T-cell (primary cell): Measurements from ENCODE around the gene SLC22A4. TPM values are rescaled to one million over a fixed set of nuclear protein-coding genes. Genes with fewer than 3 reads are reported as not detected.

Experiments
- ATAC-seq, 4 experiments: fragments of 200-7000 bp in 3 of 4; fragments of 150-1000 bp in 1 of 4; cut with Tn5 transposase; replicated peaks in 1 of 4; 1 replicate in 3 of 4; 2 replicates in 1 of 4; pipeline ENCODE4 v1.10.0; 2021; ENCODE audit warnings: moderate library complexity in 3 of 4, mild to moderate bottlenecking in 2 of 4, moderate number of reproducible peaks in 1 of 4
- CTCF ChIA-PET, 2 donors: fragments of 300-600 bp; sonication (Branson Sonifier 250); formaldehyde crosslinking; loops; one replicate each; lab custom pipeline; 2022; ENCODE audit warnings: antibody characterized with exemption in 2 of 2; lab: Charles Lee
- POLR2A ChIA-PET, 2 donors: fragments of 300-600 bp; sonication (Branson Sonifier 250); formaldehyde crosslinking; loops; one replicate each; lab custom pipeline; 2022; ENCODE audit warnings: antibody characterized with exemption in 2 of 2; lab: Charles Lee
- DNase-seq, 35 experiments: peaks; one replicate each; pipeline versions ENCODE4 v3.0.0 to v3.0.0-alpha.2; 2013 to 2023
- H3K27ac ChIP-seq: one replicate; pipeline ENCODE4 v1.5.1; 2013; ENCODE audit warnings: low read length
- H3K27me3 ChIP-seq, 2 experiments: replicated peaks in 1 of 2; 1 replicate in 1 of 2; 2 replicates in 1 of 2; pipeline versions ENCODE4 v1.6.1 to v1.7.0; 2013; ENCODE audit warnings: low read length in 1 of 2, mixed read lengths in 1 of 2; ENCODE audit not compliant: control insufficient read depth in 2 of 2, insufficient read depth in 2 of 2; ENCODE audit errors: extremely low read depth in 1 of 2
- H3K36me3 ChIP-seq, 2 donors: 1 replicate in 1 of 2; 2 replicates in 1 of 2; pipeline versions ENCODE4 v1.6.1 to v1.7.0; 2013; ENCODE audit warnings: low read length in 1 of 2; ENCODE audit not compliant: control insufficient read depth in 2 of 2, insufficient read depth in 1 of 2; ENCODE audit errors: extremely low read depth in 1 of 2
- H3K4me1 ChIP-seq, 2 experiments: 1 replicate in 1 of 2; 2 replicates in 1 of 2; pipeline versions ENCODE4 v1.6.1 to v1.7.0; 2013; ENCODE audit warnings: low read length in 2 of 2, mixed read lengths in 1 of 2; ENCODE audit not compliant: insufficient read depth in 2 of 2, control insufficient read depth in 1 of 2; ENCODE audit errors: extremely low read depth in 1 of 2
- H3K4me3 ChIP-seq, 2 donors: 1 replicate in 1 of 2; 2 replicates in 1 of 2; pipeline versions ENCODE4 v1.5.1 to v1.7.0; 2013; ENCODE audit warnings: mild to moderate bottlenecking in 2 of 2, low read length in 1 of 2, moderate library complexity in 1 of 2; ENCODE audit not compliant: control insufficient read depth in 1 of 2; ENCODE audit errors: extremely low read depth in 1 of 2
- H3K9me3 ChIP-seq: 2 replicates; pipeline ENCODE4 v1.7.0; 2013
- H3K27ac Mint-ChIP-seq, 2 donors: one replicate each; pipeline ENCODE4 v1.8.0; 2020 to 2021; ENCODE audit warnings: mild to moderate bottlenecking in 2 of 2, mixed read lengths in 2 of 2
- H3K27me3 Mint-ChIP-seq, 2 donors: one replicate each; pipeline ENCODE4 v1.8.0; 2021 to 2022; ENCODE audit warnings: mixed read lengths in 2 of 2
- H3K36me3 Mint-ChIP-seq: one replicate; pipeline ENCODE4 v1.8.0; 2021; ENCODE audit warnings: mixed read lengths
- H3K4me1 Mint-ChIP-seq, 3 donors: one replicate each; pipeline ENCODE4 v1.8.0; 2020 to 2022; ENCODE audit warnings: mixed read lengths in 3 of 3, mild to moderate bottlenecking in 1 of 3
- H3K4me3 Mint-ChIP-seq, 3 donors: one replicate each; pipeline ENCODE4 v1.8.0; 2020 to 2022; ENCODE audit warnings: mild to moderate bottlenecking in 3 of 3, mixed read lengths in 3 of 3, moderate library complexity in 3 of 3
- H3K9me3 Mint-ChIP-seq, 3 donors: one replicate each; pipeline ENCODE4 v1.8.0; 2020 to 2022; ENCODE audit warnings: mixed read lengths in 3 of 3
- WGBS: methylation state at CpG from one replicate; pipeline ENCODE4 v1.1.5; 2013; ENCODE audit warnings: missing lambda C conversion rate; ENCODE audit not compliant: insufficient coverage; 5-methylcytosine and 5-hydroxymethylcytosine counted together
- total RNA-seq, 35 experiments: library from RNA in 6 of 35; stranded (reverse) in 6 of 35; fragments of 120-200 nt in 1 of 35; gene quantifications; one replicate each; pipeline versions ENCODE4 v1.2.1 to v1.2.4 and lab custom pipeline; 2013 to 2026

Gene SLC22A4
- total RNA-seq, 5 donors from 2014 or later (not counting 1 experiment from before 2014, with no cell fraction given), result 0.20 TPM; not detected in 4

DNA sequence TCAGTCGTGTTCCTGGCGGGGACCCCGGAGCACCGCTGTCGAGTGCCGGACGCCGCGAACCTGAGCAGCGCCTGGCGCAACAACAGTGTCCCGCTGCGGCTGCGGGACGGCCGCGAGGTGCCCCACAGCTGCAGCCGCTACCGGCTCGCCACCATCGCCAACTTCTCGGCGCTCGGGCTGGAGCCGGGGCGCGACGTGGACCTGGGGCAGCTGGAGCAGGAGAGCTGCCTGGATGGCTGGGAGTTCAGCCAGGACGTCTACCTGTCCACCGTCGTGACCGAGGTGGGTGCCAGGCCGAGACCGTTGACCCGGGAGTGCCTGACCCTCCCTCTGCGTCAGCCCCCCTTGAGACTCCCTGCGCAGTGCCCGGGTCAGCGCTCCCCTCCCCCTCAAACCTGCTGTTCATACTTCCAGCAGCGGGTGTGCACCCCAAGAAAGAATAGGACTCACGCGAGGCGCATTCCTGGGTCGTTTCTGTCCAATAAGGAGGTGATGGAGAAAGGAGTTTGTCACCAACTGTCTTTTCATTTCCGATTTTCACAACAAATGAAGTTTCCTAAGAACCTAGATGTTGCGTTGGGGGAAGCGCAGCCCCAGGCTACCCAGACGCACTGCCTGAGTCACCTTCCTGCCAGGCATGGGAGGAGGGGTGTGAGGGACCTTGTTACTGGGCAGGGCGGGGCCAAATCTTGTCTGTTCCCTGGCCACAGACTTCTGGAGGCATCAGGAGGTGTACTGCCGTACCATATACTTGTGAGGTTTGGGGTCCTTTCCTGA is 722 bp downstream of the SLC22A4 start:
- Histone ChIP-seq H3K36me3 (no peaks in the 10 kb centered on the region), H3K27ac (no peak overlapping the region), H3K9me3 (no peaks in the 10 kb centered on the region), H3K4me1 (peaks cover 7 to 25% of the 10 kb centered on the region in 2 experiments), H3K4me3 (peak overlapping the region; percentile 68 to 80), H3K27me3 (peaks cover 0 to 38% of the 10 kb centered on the region in 2 experiments)
- CTCF ChIA-PET, result interaction anchor here in 1 of 2 donors (0.7 kb wide), 1 partner anchor 22 kb away, joined by 3 read pairs; no protein-coding TSS in a partner anchor
- DNase-seq, result peak in 26 of 35 experiments; percentile 11 to 68 (median 30)
- POLR2A ChIA-PET, result interaction anchor here in 1 of 2 donors (0.8 kb wide), 1 partner anchor 74 kb away, joined by 3 read pairs; the partner anchor contains the start of gene SLC22A5
- H3K4me3 Mint-ChIP-seq, result peak overlapping the region; percentile 81 to 91 (median 89)
- WGBS, result 1% methylated on average over 38 of the region's 50 CpGs
- peak overlapping the region in 1 of 2 donors; percentile 36 for H3K27ac Mint-ChIP-seq
- no peaks in the 10 kb centered on the region for H3K9me3 Mint-ChIP-seq
- peaks cover 14 to 15% of the 10 kb centered on the region in 2 donors for H3K27me3 Mint-ChIP-seq
- ATAC-seq, result peak in 3 of 4 experiments; percentile 53 to 64 (median 58)
- H3K36me3 Mint-ChIP-seq, result no peaks in the 10 kb centered on the region
- peaks cover 13 to 21% (median 19%) of the 10 kb centered on the region in 3 donors for H3K4me1 Mint-ChIP-seq

GRCh38 chr5:132295505-132296411 is 1.6 kb downstream of the SLC22A4 start:
- H3K9me3 ChIP-seq, result no peaks in the 10 kb centered on the region
- Mint-ChIP-seq H3K4me3 (peak overlapping the region; percentile 81 to 91 (median 89)), H3K9me3 (no peaks in the 10 kb centered on the region), H3K27me3 (peaks cover 14 to 15% of the 10 kb centered on the region in 2 donors), H3K36me3 (no peaks in the 10 kb centered on the region), H3K4me1 (peaks cover 13 to 21% (median 19%) of the 10 kb centered on the region in 3 donors), H3K27ac (no peak overlapping the region)
- ChIA-PET POLR2A (no interaction called here), CTCF (interaction anchor here in 1 of 2 donors (0.6 kb wide), 1 partner anchor 966 kb away, joined by 3 read pairs; no protein-coding TSS in a partner anchor)
- H3K27me3 ChIP-seq, result peaks cover 0 to 38% of the 10 kb centered on the region in 2 experiments
- H3K4me1 ChIP-seq, result peaks cover 7 to 25% of the 10 kb centered on the region in 2 experiments
- H3K4me3 ChIP-seq, result peak overlapping the region in 1 of 2 donors; percentile 80
- WGBS, result 92% methylated on average over 7 of the region's 8 CpGs
- no peak overlapping the region for H3K27ac ChIP-seq
- no peaks in the 10 kb centered on the region for H3K36me3 ChIP-seq
- ATAC-seq, result no peak
- no peak for DNase-seq

GRCh38 chr5:132296412-132297016 is 2.3 kb downstream of the SLC22A4 start:
- WGBS, result 98% methylated on average over 7 of the region's 8 CpGs
- Histone ChIP-seq H3K36me3 (no peaks in the 10 kb centered on the region), H3K27ac (no peak overlapping the region), H3K9me3 (no peaks in the 10 kb centered on the region), H3K4me1 (peaks cover 7 to 25% of the 10 kb centered on the region in 2 experiments), H3K4me3 (no peak overlapping the region), H3K27me3 (peaks cover 0 to 38% of the 10 kb centered on the region in 2 experiments)
- Mint-ChIP-seq H3K9me3 (no peaks in the 10 kb centered on the region), H3K4me3 (no peak overlapping the region), H3K27me3 (peaks cover 14 to 15% of the 10 kb centered on the region in 2 donors), H3K36me3 (no peaks in the 10 kb centered on the region), H3K27ac (no peak overlapping the region), H3K4me1 (peaks cover 13 to 21% (median 19%) of the 10 kb centered on the region in 3 donors)
- DNase-seq, result no peak
- ChIA-PET CTCF (interaction anchor here in 1 of 2 donors (0.6 kb wide), 1 partner anchor 965 kb away, joined by 3 read pairs; no protein-coding TSS in a partner anchor), POLR2A (no interaction called here)
- ATAC-seq, result no peak

DNA sequence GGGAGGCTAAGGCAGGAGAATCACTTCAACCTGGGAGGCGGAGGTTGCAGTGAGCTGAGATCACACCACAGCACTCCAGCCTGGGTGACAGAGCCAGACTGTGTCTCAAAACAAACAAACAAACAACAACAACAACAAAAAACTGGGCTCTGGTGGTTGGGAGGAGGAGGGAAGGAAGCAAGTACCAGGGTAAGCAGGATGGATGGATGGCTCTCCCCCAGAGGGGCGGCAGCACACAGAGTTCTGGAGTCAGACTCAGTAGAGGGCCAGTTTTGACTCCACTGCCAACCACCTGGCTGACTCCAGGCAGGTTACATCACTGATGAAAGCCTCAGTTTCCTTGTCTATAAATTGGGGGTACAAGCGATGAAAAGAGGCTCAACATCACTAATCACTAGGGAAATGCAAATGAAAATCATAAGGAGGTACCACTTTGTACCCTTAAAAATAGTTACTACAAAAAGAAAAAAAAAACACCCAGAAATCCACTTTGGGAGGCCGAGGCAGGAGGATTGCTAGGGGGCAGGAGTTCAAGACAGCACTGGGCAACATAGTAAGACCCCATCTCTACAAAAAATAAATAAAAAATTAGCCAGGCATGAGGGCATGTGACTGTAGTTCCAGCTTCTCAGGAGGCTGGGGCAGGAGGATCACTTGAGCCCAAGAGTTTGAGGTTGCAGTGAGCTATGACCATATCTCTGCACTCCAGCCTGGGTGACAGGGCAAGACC is 3.2 kb downstream of the SLC22A4 start:
- Mint-ChIP-seq H3K36me3 (no peaks in the 10 kb centered on the region), H3K4me3 (no peak overlapping the region), H3K27ac (no peak overlapping the region), H3K27me3 (peaks cover 14 to 15% of the 10 kb centered on the region in 2 donors), H3K4me1 (peaks cover 13 to 21% (median 19%) of the 10 kb centered on the region in 3 donors), H3K9me3 (no peaks in the 10 kb centered on the region)
- H3K27ac ChIP-seq, result no peak overlapping the region
- ChIA-PET POLR2A (no interaction called here), CTCF (no interaction called here)
- H3K4me3 ChIP-seq, result no peak overlapping the region
- ATAC-seq (no peak), DNase-seq (no peak)
- peaks cover 7 to 25% of the 10 kb centered on the region in 2 experiments for H3K4me1 ChIP-seq
- H3K27me3 ChIP-seq, result peaks cover 0 to 38% of the 10 kb centered on the region in 2 experiments
- no peaks in the 10 kb centered on the region for H3K9me3 ChIP-seq
- H3K36me3 ChIP-seq, result no peaks in the 10 kb centered on the region
- WGBS, result no CpG with 5 or more reads among the region's 4 CpGs

DNA sequence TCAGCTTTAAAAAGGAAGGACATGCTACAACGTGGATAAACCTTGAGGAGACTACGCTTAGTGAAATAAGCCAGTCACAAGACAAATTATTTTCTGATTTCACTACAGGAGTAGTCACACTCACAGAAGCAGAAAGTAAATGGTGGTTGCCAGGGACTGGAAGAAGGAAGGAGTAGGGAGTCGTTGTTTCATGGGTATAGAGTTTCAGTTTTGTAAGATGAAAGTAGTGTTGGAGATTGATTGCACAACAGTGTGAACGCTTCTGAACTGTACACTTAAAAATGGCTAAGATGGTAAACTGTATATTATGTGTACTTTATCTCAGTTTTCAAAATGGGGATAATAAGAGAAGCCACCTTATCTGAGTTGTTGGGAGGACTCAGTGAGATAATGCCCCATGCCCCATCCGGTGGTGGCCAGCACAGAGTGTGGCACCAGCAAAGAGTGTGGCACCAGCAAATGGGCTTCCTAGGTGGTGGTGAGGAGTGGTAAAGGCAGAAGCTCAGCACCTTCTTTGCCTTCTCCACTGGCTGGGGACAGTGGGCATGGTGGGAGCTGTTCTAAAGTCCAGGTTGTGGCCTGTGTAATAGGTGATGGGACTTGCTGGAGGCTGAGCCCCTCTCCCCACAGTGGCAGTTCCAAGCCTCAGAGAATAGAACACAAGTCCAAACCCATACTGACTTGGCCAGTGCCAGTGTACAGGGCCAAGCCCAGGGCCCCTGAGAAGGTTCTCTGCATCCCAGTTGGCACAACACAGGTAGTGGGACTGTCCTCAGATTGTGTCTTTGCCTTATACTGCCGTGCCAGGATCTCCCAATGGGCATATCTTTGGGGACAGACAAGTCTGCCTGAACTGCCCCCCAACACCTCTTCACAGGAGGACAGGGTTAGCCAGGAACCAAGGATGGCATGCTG is 4.4 kb downstream of the SLC22A4 start:
- no peak overlapping the region for H3K4me3 ChIP-seq
- DNase-seq, result no peak
- no peaks in the 10 kb centered on the region for H3K36me3 ChIP-seq
- no peaks in the 10 kb centered on the region for H3K9me3 ChIP-seq
- Mint-ChIP-seq H3K4me3 (no peak overlapping the region), H3K9me3 (peaks cover 0 to 1% (median 0%) of the 10 kb centered on the region in 3 donors), H3K36me3 (peaks cover 4% of the 10 kb centered on the region), H3K4me1 (peaks cover 13 to 16% (median 13%) of the 10 kb centered on the region in 3 donors), H3K27ac (no peak overlapping the region), H3K27me3 (peaks cover 14 to 15% of the 10 kb centered on the region in 2 donors)
- no peak for ATAC-seq
- H3K27ac ChIP-seq, result no peak overlapping the region
- 63% methylated on average over 3 of the region's 6 CpGs for WGBS
- peaks cover 7 to 18% of the 10 kb centered on the region in 2 experiments for H3K4me1 ChIP-seq
- POLR2A ChIA-PET, result no interaction called here
- CTCF ChIA-PET, result no interaction called here
- peaks cover 0 to 32% of the 10 kb centered on the region in 2 experiments for H3K27me3 ChIP-seq
